ENCODE data around the gene RIBC2. TPM values are rescaled to one million over a fixed set of nuclear protein-coding genes. Genes with fewer than 3 reads are reported as not detected.
"Not testable (repeated sequence)": the region's sequence is repeated elsewhere in the genome, so short reads cannot be mapped to it uniquely, and the experiment has no call there.

The RIBC2 gene
- total RNA-seq, 4 donors from 2014 or later = not detected

GRCh38 chr22:45435544-45436139 is 22.1 kb downstream of the RIBC2 start:
- H3K4me3 ChIP-seq = peak overlapping the region in 3 of 4 donors; percentile 19 to 42 (median 30)
- DNase-seq (ENCODE audit: extremely low spot score) = peak; percentile 96
- H3K9me3 ChIP-seq = no peaks in the 10 kb centered on the region
- TF ChIP-seq EP300 (IDR thresholded peaks at IDR 0.05) = no peak
- TF ChIP-seq, protein P1, sequence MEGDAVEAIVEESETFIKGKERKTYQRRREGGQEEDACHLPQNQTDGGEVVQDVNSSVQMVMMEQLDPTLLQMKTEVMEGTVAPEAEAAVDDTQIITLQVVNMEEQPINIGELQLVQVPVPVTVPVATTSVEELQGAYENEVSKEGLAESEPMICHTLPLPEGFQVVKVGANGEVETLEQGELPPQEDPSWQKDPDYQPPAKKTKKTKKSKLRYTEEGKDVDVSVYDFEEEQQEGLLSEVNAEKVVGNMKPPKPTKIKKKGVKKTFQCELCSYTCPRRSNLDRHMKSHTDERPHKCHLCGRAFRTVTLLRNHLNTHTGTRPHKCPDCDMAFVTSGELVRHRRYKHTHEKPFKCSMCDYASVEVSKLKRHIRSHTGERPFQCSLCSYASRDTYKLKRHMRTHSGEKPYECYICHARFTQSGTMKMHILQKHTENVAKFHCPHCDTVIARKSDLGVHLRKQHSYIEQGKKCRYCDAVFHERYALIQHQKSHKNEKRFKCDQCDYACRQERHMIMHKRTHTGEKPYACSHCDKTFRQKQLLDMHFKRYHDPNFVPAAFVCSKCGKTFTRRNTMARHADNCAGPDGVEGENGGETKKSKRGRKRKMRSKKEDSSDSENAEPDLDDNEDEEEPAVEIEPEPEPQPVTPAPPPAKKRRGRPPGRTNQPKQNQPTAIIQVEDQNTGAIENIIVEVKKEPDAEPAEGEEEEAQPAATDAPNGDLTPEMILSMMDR (IDR thresholded peaks at IDR 0.05) = peak; percentile 96 to 98 (median 97)
- peak; percentile 57 to 82 for TF ChIP-seq POLR2AphosphoS5 (IDR thresholded peaks at IDR 0.05)
- no peaks in the 10 kb centered on the region for H3K36me3 ChIP-seq
- H3K27me3 ChIP-seq = no peaks in the 10 kb centered on the region
- peaks cover 5 to 13% (median 8%) of the 10 kb centered on the region in 4 donors for H3K4me1 ChIP-seq
- WGBS = 4% methylated on average over 20 of the region's 20 CpGs
- peak overlapping the region; percentile 60 to 81 (median 61) for H3K27ac ChIP-seq (replicated peaks in 1 of 4)
- intact Hi-C loops (cut with DNase I) = loop anchor here (1.0 kb wide), 1 partner anchor 167 kb away; no protein-coding TSS in a partner anchor

- H3K27me3 ChIP-seq; H3K36me3 ChIP-seq; H3K9me3 ChIP-seq; DNase-seq (ENCODE audit: extremely low spot score); H3K4me3 ChIP-seq; intact Hi-C loops (cut with DNase I); H3K27ac ChIP-seq (replicated peaks in 1 of 4): not testable (repeated sequence)
- H3K4me1 ChIP-seq = peaks cover 6 to 23% (median 16%) of the 10 kb centered on the region in 4 donors
- TF ChIP-seq, protein P1 (IDR thresholded peaks at IDR 0.05) = peak in 1 of 3 experiments; percentile 14
- 94% methylated on average over 7 of the region's 34 CpGs for WGBS
Observed at GRCh38 chr22:45436871-45437517, 23.5 kb downstream of the RIBC2 start.

DNA sequence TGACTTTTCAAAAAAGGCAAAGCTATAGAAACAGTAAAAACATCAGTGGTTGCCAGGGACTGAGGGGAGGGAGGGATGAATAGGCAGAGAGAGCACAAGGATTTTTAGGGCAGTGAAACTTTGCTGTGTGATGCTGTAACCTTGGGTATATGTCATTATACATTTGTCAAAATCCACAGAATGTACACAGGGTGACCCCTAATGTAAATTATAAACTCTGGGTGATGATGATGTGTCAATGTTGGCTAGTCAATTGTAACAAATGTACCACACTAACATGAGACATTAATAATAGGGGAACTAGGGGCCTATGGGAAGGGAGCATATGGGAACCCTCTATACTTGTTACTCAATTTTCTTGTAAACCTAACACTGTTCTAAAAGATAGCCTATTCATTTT is 24.8 kb downstream of the RIBC2 start:
- no peaks in the 10 kb centered on the region for H3K9me3 ChIP-seq
- peaks cover 6 to 23% (median 16%) of the 10 kb centered on the region in 4 donors for H3K4me1 ChIP-seq
- TF ChIP-seq POLR2A (IDR thresholded peaks at IDR 0.05; ENCODE audit: low read depth) = no peak
- TF ChIP-seq POLR2AphosphoS5 (IDR thresholded peaks at IDR 0.05) = no peak
- TF ChIP-seq, protein P1 (IDR thresholded peaks at IDR 0.05) = no peak
- no peak for TF ChIP-seq EP300 (IDR thresholded peaks at IDR 0.05)
- H3K27ac ChIP-seq (replicated peaks in 1 of 4) = no peak overlapping the region
- H3K36me3 ChIP-seq = no peaks in the 10 kb centered on the region
- intact Hi-C loops (cut with DNase I) = no loop called here
- no peak for DNase-seq (ENCODE audit: extremely low spot score)
- no peaks in the 10 kb centered on the region for H3K27me3 ChIP-seq
- no peak overlapping the region for H3K4me3 ChIP-seq

GRCh38 chr22:45440688-45441087 is 27.2 kb downstream of the RIBC2 start:
- Histone ChIP-seq H3K4me1 (peaks cover 0 to 15% (median 10%) of the 10 kb centered on the region in 4 donors), H3K27ac (replicated peaks in 1 of 4) (peak overlapping the region in 1 of 4 donors; percentile 44)
- not testable (repeated sequence) for H3K36me3 ChIP-seq; H3K27me3 ChIP-seq; DNase-seq (ENCODE audit: extremely low spot score); H3K9me3 ChIP-seq; H3K4me3 ChIP-seq
- 68% methylated on average over 13 of the region's 13 CpGs for WGBS
- intact Hi-C loops (cut with DNase I) = loop anchor here (1.0 kb wide), 1 partner anchor 114 kb away; no protein-coding TSS in a partner anchor

DNA sequence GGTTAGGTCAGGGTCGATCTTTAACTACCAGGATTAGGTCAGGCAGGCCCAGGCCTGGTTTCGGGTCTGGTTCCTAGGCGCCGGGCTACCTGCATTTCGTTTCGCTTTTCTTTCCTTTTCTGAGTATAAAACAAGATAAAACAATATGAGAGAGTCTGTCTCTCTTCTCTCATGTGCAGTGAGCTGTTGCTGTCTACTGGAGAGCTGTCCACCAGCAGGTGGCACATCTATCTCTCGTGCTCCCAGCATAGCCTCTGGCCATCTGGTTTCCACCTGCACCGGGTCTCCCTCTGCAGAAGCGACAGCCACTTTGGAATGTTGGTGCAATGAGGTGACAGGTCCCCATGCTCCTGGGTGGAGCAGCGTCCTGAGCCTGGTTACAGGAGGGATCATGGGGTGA is 27.6 kb downstream of the RIBC2 start:
- 33% methylated on average over 10 of the region's 10 CpGs for WGBS

More for the DNA sequence above, 27.6 kb downstream of the RIBC2 start:
- peak; percentile 47 to 54 for TF ChIP-seq POLR2AphosphoS5 (IDR thresholded peaks at IDR 0.05)
- no peak for TF ChIP-seq EP300 (IDR thresholded peaks at IDR 0.05)
- TF ChIP-seq, protein P1 (IDR thresholded peaks at IDR 0.05) = peak; percentile 55 to 69 (median 66)
- TF ChIP-seq POLR2A (IDR thresholded peaks at IDR 0.05; ENCODE audit: low read depth) = no peak
- Histone ChIP-seq H3K9me3 (no peaks in the 10 kb centered on the region), H3K27ac (replicated peaks in 1 of 4) (peak overlapping the region in 1 of 4 donors; percentile 44), H3K4me3 (no peak overlapping the region), H3K27me3 (no peaks in the 10 kb centered on the region), H3K4me1 (peaks cover 0 to 11% (median 8%) of the 10 kb centered on the region in 4 donors), H3K36me3 (no peaks in the 10 kb centered on the region)
- no peak for DNase-seq (ENCODE audit: extremely low spot score)
- intact Hi-C loops (cut with DNase I) = loop anchor here (1.0 kb wide), 1 partner anchor 113 kb away; no protein-coding TSS in a partner anchor
